ENCODE results near the gene ELAC2.

GRCh38 chr17:13065032-13065431 is 47.2 kb upstream of the ELAC2 start:
- TF ChIP-seq CTCF (IDR thresholded peaks at IDR 0.05) (no peak), EZH2 (IDR thresholded peaks at IDR 0.05; ENCODE audit: borderline replicate concordance, insufficient read depth, low read depth, low read length, poor library complexity, severe bottlenecking) (no peak)

All from B cell (primary cell).